ENCODE results near the gene TMIGD2.

DNA sequence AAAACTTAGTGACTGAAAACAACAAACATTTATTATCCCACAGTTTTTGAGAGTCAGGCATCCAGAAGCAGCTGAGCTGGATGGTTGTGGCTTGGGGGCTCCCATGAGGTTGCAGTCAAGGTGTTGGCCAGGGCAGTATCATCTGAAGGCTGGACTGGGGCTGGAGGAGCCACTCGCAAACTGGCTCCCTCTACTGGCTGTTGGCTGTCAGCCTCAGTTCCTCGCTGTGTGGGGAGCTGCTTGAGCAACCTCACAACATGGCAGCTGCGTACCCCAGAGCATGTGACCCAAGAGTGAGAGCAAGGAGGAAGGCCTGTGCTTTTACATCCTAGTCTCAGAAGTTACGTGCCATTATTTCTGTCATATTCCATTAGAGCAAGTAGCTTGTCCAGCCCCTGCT is 45.6 kb downstream of the TMIGD2 start:
- TF ChIP-seq POLR2AphosphoS5 (IDR thresholded peaks at IDR 0.05) (no peak), POLR2A (IDR thresholded peaks at IDR 0.05) (no peak)
- TF ChIP-seq, protein P1, sequence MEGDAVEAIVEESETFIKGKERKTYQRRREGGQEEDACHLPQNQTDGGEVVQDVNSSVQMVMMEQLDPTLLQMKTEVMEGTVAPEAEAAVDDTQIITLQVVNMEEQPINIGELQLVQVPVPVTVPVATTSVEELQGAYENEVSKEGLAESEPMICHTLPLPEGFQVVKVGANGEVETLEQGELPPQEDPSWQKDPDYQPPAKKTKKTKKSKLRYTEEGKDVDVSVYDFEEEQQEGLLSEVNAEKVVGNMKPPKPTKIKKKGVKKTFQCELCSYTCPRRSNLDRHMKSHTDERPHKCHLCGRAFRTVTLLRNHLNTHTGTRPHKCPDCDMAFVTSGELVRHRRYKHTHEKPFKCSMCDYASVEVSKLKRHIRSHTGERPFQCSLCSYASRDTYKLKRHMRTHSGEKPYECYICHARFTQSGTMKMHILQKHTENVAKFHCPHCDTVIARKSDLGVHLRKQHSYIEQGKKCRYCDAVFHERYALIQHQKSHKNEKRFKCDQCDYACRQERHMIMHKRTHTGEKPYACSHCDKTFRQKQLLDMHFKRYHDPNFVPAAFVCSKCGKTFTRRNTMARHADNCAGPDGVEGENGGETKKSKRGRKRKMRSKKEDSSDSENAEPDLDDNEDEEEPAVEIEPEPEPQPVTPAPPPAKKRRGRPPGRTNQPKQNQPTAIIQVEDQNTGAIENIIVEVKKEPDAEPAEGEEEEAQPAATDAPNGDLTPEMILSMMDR (IDR thresholded peaks at IDR 0.05) = no peak
